GM12878 (cell line): ENCODE results near the gene URI1. TPM values are rescaled to one million over a fixed set of nuclear protein-coding genes. Genes with fewer than 3 reads are reported as not detected.

Experiments used
- ATAC-seq: fragments of 200-7000 bp; cut with Tn5 transposase; 3 replicates; pipeline ENCODE4 v1.9.1; 2020; ENCODE audit warnings: mild to moderate bottlenecking, moderate library complexity
- BruUV-seq: library from RNA; stranded (reverse); fragments of 400-500 nt; replicated peaks from 2 replicates; lab custom pipeline; 2021; lab: Mats Ljungman, UMichigan
- CTCF ChIA-PET: fragments of 300-600 bp; sonication (Branson Sonifier 250); formaldehyde crosslinking; extraction: SDS; loops from one replicate; lab custom pipeline; 2021; ENCODE audit warnings: inconsistent platforms; lab: Yijun Ruan, JAX
- POLR2A ChIA-PET: fragments of 350-600 bp; formaldehyde crosslinking; extraction: SDS; loops from one replicate; lab custom pipeline; 2021; ENCODE audit warnings: inconsistent platforms; lab: Charles Lee
- RAD21 ChIA-PET: fragments of 300-600 bp; sonication (Branson Sonifier 250); formaldehyde crosslinking; loops from one replicate; lab custom pipeline; 2023; ENCODE audit warnings: antibody characterized with exemption; ENCODE audit not compliant: unreplicated experiment; lab: Charles Lee
- SMC1A ChIA-PET: fragments of 300-600 bp; sonication (Branson Sonifier 250); formaldehyde crosslinking; loops from one replicate; lab custom pipeline; 2023; ENCODE audit not compliant: unreplicated experiment, uncharacterized antibody; lab: Charles Lee
- DNase-seq: peaks from one replicate; pipeline ENCODE4 v3.0.0-alpha.2; 2011; ENCODE audit warnings: low read depth, low spot score
- FAIRE-seq: peaks from 3 replicates; lab custom pipeline; 2011; peaks lifted over from hg19 to GRCh38; lab: Jason Lieb, UNC
- H2AFZ ChIP-seq: 2 replicates; pipeline ENCODE4 v1.6.0; 2011; ENCODE audit warnings: low read depth, low read length, control low read depth; ENCODE audit not compliant: control insufficient read depth
- H3K27ac ChIP-seq: 2 replicates; pipeline ENCODE4 v1.5.1; 2011; ENCODE audit warnings: control low read depth; ENCODE audit not compliant: control insufficient read depth, insufficient read depth
- H3K27me3 ChIP-seq, 2 experiments: replicated peaks in 1 of 2; 2 replicates each; pipeline versions ENCODE4 v1.6.0 to v1.6.1; 2011; ENCODE audit warnings: low read length in 1 of 2; ENCODE audit not compliant: control insufficient read depth in 2 of 2, insufficient read depth in 2 of 2
- H3K36me3 ChIP-seq, 2 experiments: 2 replicates each; pipeline ENCODE4 v1.5.1; 2011; ENCODE audit warnings: low read length in 1 of 2; ENCODE audit not compliant: control insufficient read depth in 2 of 2, insufficient read depth in 2 of 2
- H3K4me1 ChIP-seq: 2 replicates; pipeline ENCODE4 v1.6.1; 2011; ENCODE audit warnings: mild to moderate bottlenecking, low read length, moderate library complexity, mixed read lengths; ENCODE audit not compliant: control insufficient read depth, insufficient read depth
- H3K4me2 ChIP-seq: 2 replicates; pipeline ENCODE4 v1.6.0; 2011; ENCODE audit warnings: control low read depth; ENCODE audit not compliant: control insufficient read depth, insufficient read depth
- H3K4me3 ChIP-seq: fragments of 200-600 bp; sonication (generic); 2 replicates; pipeline ENCODE4 v1.5.1; 2016
- H3K79me2 ChIP-seq: 2 replicates; pipeline ENCODE4 v1.6.0; 2011; ENCODE audit warnings: low read length; ENCODE audit not compliant: control insufficient read depth, insufficient read depth
- H3K9ac ChIP-seq: 2 replicates; pipeline ENCODE4 v1.8.0; 2011; ENCODE audit warnings: low read length, control low read depth, mixed read lengths; ENCODE audit not compliant: control insufficient read depth, insufficient read depth
- H3K9me3 ChIP-seq: replicated peaks from 3 replicates; pipeline ENCODE4 v1.5.1; 2011; ENCODE audit warnings: mild to moderate bottlenecking, low read length; ENCODE audit not compliant: control insufficient read depth, insufficient read depth
- H4K20me1 ChIP-seq: 2 replicates; pipeline ENCODE4 v1.6.0; 2011; ENCODE audit not compliant: control insufficient read depth, insufficient read depth
- CHD4 ChIP-seq: fragments of 200-600 bp; sonication (generic); IDR thresholded peaks from 2 replicates; pipeline ENCODE4 v1.6.1; 2016; ENCODE audit warnings: mild to moderate bottlenecking
- HDGF ChIP-seq: fragments of 450-650 bp; IDR thresholded peaks from 2 replicates; pipeline ENCODE4 v1.6.1; 2016; ENCODE audit warnings: antibody characterized with exemption
- RCOR1 ChIP-seq: conservative IDR thresholded peaks from 2 replicates; pipeline ENCODE4 v1.6.1; 2012; ENCODE audit warnings: low read depth, low read length, improper control_type of control experiment
- SUZ12 ChIP-seq: fragments of 200-600 bp; sonication (generic); IDR thresholded peaks from one replicate; pipeline ENCODE4 v1.6.1; 2018; ENCODE audit warnings: antibody characterized with exemption, mild to moderate bottlenecking; ENCODE audit not compliant: unreplicated experiment
- TAF1 ChIP-seq: IDR thresholded peaks from 2 replicates; pipeline ENCODE4 v1.6.1; 2011; ENCODE audit warnings: mild to moderate bottlenecking, low read depth, low read length, borderline replicate concordance
- YY1 ChIP-seq: IDR thresholded peaks from 2 replicates; pipeline ENCODE4 v1.6.1; 2011; ENCODE audit warnings: low read depth, mild to moderate bottlenecking, low read length
- ZBED1 ChIP-seq: IDR thresholded peaks from 2 replicates; pipeline ENCODE4 v1.6.1; 2016; ENCODE audit warnings: borderline replicate concordance
- WGBS: methylation state at CpG from one replicate; pipeline ENCODE4 v1.1.6; 2016; ENCODE audit warnings: low lambda C conversion rate; ENCODE audit not compliant: insufficient replicate concordance, insufficient coverage; ENCODE audit errors: missing lambda C conversion rate; 5-methylcytosine and 5-hydroxymethylcytosine counted together
- in situ Hi-C: fragments of 300-500 bp; cut with MboI; formaldehyde crosslinking; loops from 9 replicates; pipeline ENCODE4 v1.14.3; 2018; ENCODE audit warnings: mixed read lengths
- intact Hi-C: fragments of 100-400 bp; cut with micrococcal nuclease; formaldehyde crosslinking; loops from one replicate; pipeline ENCODE4 v1.14.2; 2022; ENCODE audit not compliant: unreplicated experiment
- polyA plus RNA-seq, 11 experiments: library from polyadenylated mRNA; depleted of rRNA in 4 of 11; unstranded in 6 of 11; stranded (reverse) in 5 of 11; fragments of >200 nt; fragmentation: Nextera tagmentation in 4 of 11; fragmentation: Illumina TruSeq in 1 of 11; extraction: Ambion mirVana in 4 of 11; extraction: Trizol in 1 of 11; gene quantifications; 1 replicate in 1 of 11; 2 replicates in 10 of 11; pipeline versions ENCODE4 v1.2.1 to v1.2.3, GENCODE V29; 2011 to 2016; ENCODE audit warnings: inconsistent platforms in 2 of 11, missing spikeins in 2 of 11, low read depth in 1 of 11
- total RNA-seq, 4 experiments: library from RNA; depleted of rRNA in 3 of 4; stranded (reverse); fragments of >200 nt in 3 of 4; fragmentation: Illumina TruSeq in 1 of 4; extraction: Trizol in 1 of 4; gene quantifications; 2 replicates each; pipeline versions ENCODE4 v1.2.1 to v1.2.3, GENCODE V29; 2013 to 2021
- TF ChIP-seq, protein P1 (sequence below), 3 experiments: IDR thresholded peaks in 2 of 3; conservative IDR thresholded peaks in 1 of 3; 2 replicates each; pipeline ENCODE4 v1.5.1; 2011; ENCODE audit warnings: low read depth in 3 of 3, low read length in 3 of 3, mild to moderate bottlenecking in 3 of 3, control low read depth in 2 of 3, moderate library complexity in 2 of 3, inconsistent platforms in 1 of 3, mixed read lengths in 1 of 3; ENCODE audit not compliant: control insufficient read depth in 2 of 3, insufficient read depth in 1 of 3; ENCODE audit errors: extremely low read depth in 1 of 3
- TF ChIP-seq, protein P2 (sequence below): fragments of 450-650 bp; IDR thresholded peaks from 2 replicates; pipeline ENCODE4 v1.6.1; 2017; ENCODE audit warnings: antibody characterized with exemption, mild to moderate bottlenecking, moderate library complexity

URI1 gene
- total and polyA plus RNA-seq, 10 of the 15 experiments (the other 5 are each of a cell fraction or from before 2014, with no cell fraction given): 15.2 to 94.2 (median 47.9) TPM

DNA sequence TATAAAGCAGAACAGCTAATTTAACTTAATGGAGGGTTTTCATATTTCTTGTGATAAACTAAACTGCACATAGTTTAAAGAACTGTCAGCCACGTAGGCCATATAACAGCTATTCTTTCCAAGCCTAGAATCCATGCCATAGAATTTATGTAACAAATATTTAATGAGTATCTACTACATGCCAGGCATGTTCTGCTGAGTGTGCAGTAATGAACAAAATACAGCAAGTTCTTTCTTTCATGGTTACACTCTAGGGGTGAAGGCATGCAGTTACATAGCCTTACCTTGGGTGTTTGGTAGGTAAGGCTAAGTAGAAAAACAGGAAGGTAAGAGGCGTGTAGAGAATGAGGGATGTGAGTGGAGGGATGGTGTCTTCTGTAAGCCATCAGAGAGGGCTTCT lies 4.6 kb downstream of the URI1 start:
- no peak for DNase-seq
- Histone ChIP-seq H2AFZ (no peak overlapping the region), H3K4me2 (0 out of 2 replicates have a peak overlapping the region, but pooled peaks have one; percentile 1), H4K20me1 (no peaks in the 10 kb centered on the region), H3K27me3 (no peaks in the 10 kb centered on the region), H3K27ac (no peak overlapping the region), H3K4me1 (peaks cover 3% of the 10 kb centered on the region; the same call in 1 of the 2 replicates), H3K79me2 (peaks cover 76% of the 10 kb centered on the region), H3K36me3 (peaks cover 0 to 2% of the 10 kb centered on the region in 2 experiments; a peak in 2 of 4 replicates), H3K4me3 (no peak overlapping the region; the same call in 1 of the 2 replicates), H3K9ac (no peak overlapping the region), H3K9me3 (peaks cover 3% of the 10 kb centered on the region; the same call in 2 of the 3 replicates)
- ChIA-PET CTCF (interaction anchor here (1.0 to 3.9 kb wide), 8 partner anchors 9 to 187 kb away, joined by 3 to 35 read pairs (median 4); no protein-coding TSS in a partner anchor), RAD21 (interaction anchor here (1.1 to 2.1 kb wide), 6 partner anchors 10 to 83 kb away, joined by 3 to 12 read pairs (median 4); no protein-coding TSS in a partner anchor), POLR2A (interaction anchor here (1.0 to 1.2 kb wide), 3 partner anchors 11 to 31 kb away, joined by 3 to 4 read pairs (median 3); no protein-coding TSS in a partner anchor), SMC1A (interaction anchor here (1.0 to 4.3 kb wide), 10 partner anchors 10 to 98 kb away, joined by 4 to 26 read pairs (median 6); no protein-coding TSS in a partner anchor)
- FAIRE-seq: no peak
- WGBS: 96% methylated on average over 2 of the region's 2 CpGs
- peak; percentile 17 for ATAC-seq
- no peak for TF ChIP-seq RCOR1
- no peak for TF ChIP-seq YY1
- no peak for TF ChIP-seq SUZ12
- TF ChIP-seq, protein P1, sequence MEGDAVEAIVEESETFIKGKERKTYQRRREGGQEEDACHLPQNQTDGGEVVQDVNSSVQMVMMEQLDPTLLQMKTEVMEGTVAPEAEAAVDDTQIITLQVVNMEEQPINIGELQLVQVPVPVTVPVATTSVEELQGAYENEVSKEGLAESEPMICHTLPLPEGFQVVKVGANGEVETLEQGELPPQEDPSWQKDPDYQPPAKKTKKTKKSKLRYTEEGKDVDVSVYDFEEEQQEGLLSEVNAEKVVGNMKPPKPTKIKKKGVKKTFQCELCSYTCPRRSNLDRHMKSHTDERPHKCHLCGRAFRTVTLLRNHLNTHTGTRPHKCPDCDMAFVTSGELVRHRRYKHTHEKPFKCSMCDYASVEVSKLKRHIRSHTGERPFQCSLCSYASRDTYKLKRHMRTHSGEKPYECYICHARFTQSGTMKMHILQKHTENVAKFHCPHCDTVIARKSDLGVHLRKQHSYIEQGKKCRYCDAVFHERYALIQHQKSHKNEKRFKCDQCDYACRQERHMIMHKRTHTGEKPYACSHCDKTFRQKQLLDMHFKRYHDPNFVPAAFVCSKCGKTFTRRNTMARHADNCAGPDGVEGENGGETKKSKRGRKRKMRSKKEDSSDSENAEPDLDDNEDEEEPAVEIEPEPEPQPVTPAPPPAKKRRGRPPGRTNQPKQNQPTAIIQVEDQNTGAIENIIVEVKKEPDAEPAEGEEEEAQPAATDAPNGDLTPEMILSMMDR (IDR thresholded peaks at IDR 0.05 in 2 of 3, conservative IDR thresholded peaks at IDR 0.05 in 1 of 3; ENCODE audit: control insufficient read depth in 2 of 3, extremely low read depth in 1 of 3, insufficient read depth in 1 of 3, low read depth in 3 of 3, low read length in 3 of 3): no peak
- TF ChIP-seq CHD4: no peak
- no peak for TF ChIP-seq TAF1
- TF ChIP-seq, protein P2, sequence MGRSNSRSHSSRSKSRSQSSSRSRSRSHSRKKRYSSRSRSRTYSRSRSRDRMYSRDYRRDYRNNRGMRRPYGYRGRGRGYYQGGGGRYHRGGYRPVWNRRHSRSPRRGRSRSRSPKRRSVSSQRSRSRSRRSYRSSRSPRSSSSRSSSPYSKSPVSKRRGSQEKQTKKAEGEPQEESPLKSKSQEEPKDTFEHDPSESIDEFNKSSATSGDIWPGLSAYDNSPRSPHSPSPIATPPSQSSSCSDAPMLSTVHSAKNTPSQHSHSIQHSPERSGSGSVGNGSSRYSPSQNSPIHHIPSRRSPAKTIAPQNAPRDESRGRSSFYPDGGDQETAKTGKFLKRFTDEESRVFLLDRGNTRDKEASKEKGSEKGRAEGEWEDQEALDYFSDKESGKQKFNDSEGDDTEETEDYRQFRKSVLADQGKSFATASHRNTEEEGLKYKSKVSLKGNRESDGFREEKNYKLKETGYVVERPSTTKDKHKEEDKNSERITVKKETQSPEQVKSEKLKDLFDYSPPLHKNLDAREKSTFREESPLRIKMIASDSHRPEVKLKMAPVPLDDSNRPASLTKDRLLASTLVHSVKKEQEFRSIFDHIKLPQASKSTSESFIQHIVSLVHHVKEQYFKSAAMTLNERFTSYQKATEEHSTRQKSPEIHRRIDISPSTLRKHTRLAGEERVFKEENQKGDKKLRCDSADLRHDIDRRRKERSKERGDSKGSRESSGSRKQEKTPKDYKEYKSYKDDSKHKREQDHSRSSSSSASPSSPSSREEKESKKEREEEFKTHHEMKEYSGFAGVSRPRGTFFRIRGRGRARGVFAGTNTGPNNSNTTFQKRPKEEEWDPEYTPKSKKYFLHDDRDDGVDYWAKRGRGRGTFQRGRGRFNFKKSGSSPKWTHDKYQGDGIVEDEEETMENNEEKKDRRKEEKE: no peak
- no peak for TF ChIP-seq ZBED1
- TF ChIP-seq HDGF: no peak
- in situ Hi-C loops: no loop called here
- BruUV-seq: no TSS peak
- intact Hi-C loops: no loop called here
